SK-N-SH (cell line): Measurements from ENCODE around the gene DCAF8. TPM values are rescaled to one million over a fixed set of nuclear protein-coding genes. Genes with fewer than 3 reads are reported as not detected.

Experiments used
- CTCF ChIA-PET: fragments of 300-600, 350-600 bp; formaldehyde crosslinking; extraction: SDS; loops from one replicate; lab custom pipeline; 2021; lab: Yijun Ruan, JAX
- POLR2A ChIA-PET: fragments of 350-600 bp; sonication (Branson Sonifier 250); formaldehyde crosslinking; extraction: SDS; loops from one replicate; lab custom pipeline; 2020; ENCODE audit warnings: antibody characterized with exemption, inconsistent platforms; lab: Yijun Ruan, JAX
- DNase-seq: peaks from one replicate; pipeline ENCODE4 v3.0.0; 2012
- H2AFZ ChIP-seq: fragments of 200-600 bp; sonication (generic); 2 replicates; pipeline ENCODE4 v1.8.1; 2016; ENCODE audit warnings: antibody characterized with exemption, mild to moderate bottlenecking, low read depth
- H3F3A ChIP-seq: fragments of 200-600 bp; sonication (generic); replicated peaks from 2 replicates; pipeline ENCODE3; 2016; ENCODE audit warnings: antibody characterized with exemption, mild to moderate bottlenecking; ENCODE audit not compliant: insufficient read depth
- H3K27ac ChIP-seq, 2 experiments: fragments of 200-500 bp in 1 of 2; fragments of 200-600 bp in 1 of 2; sonication (Bioruptor generic) in 1 of 2; sonication (generic), shearing (Covaris generic) in 1 of 2; 2 replicates each; pipeline versions ENCODE4 v1.5.1 to v1.6.1; 2014 to 2016; ENCODE audit warnings: low read depth in 2 of 2, inconsistent platforms in 1 of 2, low read length in 1 of 2, mild to moderate bottlenecking in 1 of 2, mixed read lengths in 1 of 2
- H3K27me3 ChIP-seq: fragments of 200-600 bp; sonication (generic), shearing (Covaris generic); 2 replicates; pipeline ENCODE4 v1.6.1; 2016; ENCODE audit warnings: mixed run types; ENCODE audit not compliant: insufficient read depth
- H3K36me3 ChIP-seq, 2 experiments: fragments of 200-500 bp in 1 of 2; fragments of 200-600 bp in 1 of 2; sonication (Bioruptor generic) in 1 of 2; sonication (generic) in 1 of 2; replicated peaks in 1 of 2; 2 replicates each; pipeline versions ENCODE3 to v1.5.1; 2014 to 2016; ENCODE audit warnings: low read length in 1 of 2, mild to moderate bottlenecking in 1 of 2; ENCODE audit not compliant: insufficient read depth in 2 of 2, control insufficient read depth in 1 of 2
- H3K4me1 ChIP-seq, 2 experiments: fragments of 200-500 bp in 1 of 2; fragments of 200-600 bp in 1 of 2; sonication (Bioruptor generic) in 1 of 2; sonication (generic), shearing (Covaris generic) in 1 of 2; 2 replicates each; pipeline versions ENCODE4 v1.5.1 to v1.6.1; 2014 to 2016; ENCODE audit warnings: low read depth in 1 of 2, low read length in 1 of 2, mixed run types in 1 of 2; ENCODE audit not compliant: insufficient read depth in 2 of 2, control insufficient read depth in 1 of 2
- H3K4me2 ChIP-seq: fragments of 200-600 bp; sonication (generic), shearing (Covaris generic); 2 replicates; pipeline ENCODE4 v1.6.1; 2017; ENCODE audit warnings: mixed run types
- H3K4me3 ChIP-seq, 2 experiments: fragments of 200-500 bp in 1 of 2; fragments of 200-600 bp in 1 of 2; sonication (Bioruptor generic) in 1 of 2; sonication (generic), shearing (Covaris generic) in 1 of 2; 2 replicates each; pipeline versions ENCODE4 v1.5.1 to v1.8.1; 2014 to 2016; ENCODE audit warnings: low read depth in 2 of 2, inconsistent platforms in 1 of 2, low read length in 1 of 2, mild to moderate bottlenecking in 1 of 2, mixed read lengths in 1 of 2, moderate library complexity in 1 of 2
- H3K79me2 ChIP-seq: fragments of 200-600 bp; sonication (generic); 2 replicates; pipeline ENCODE4 v1.8.1; 2017; ENCODE audit warnings: mild to moderate bottlenecking; ENCODE audit not compliant: insufficient read depth
- H3K9ac ChIP-seq: fragments of 200-600 bp; sonication (generic); 2 replicates; pipeline ENCODE4 v1.6.1; 2017; ENCODE audit warnings: mixed run types
- H3K9me2 ChIP-seq: fragments of 200-600 bp; sonication (generic); 2 replicates; pipeline ENCODE4 v1.6.1; 2017; ENCODE audit warnings: mixed run types
- H3K9me3 ChIP-seq: fragments of 200-600 bp; sonication (generic); 2 replicates; pipeline ENCODE4 v1.6.1; 2017; ENCODE audit warnings: mixed run types, mild to moderate bottlenecking, moderate library complexity
- H4K20me1 ChIP-seq: fragments of 200-600 bp; sonication (generic); 2 replicates; pipeline ENCODE4 v1.6.1; 2017; ENCODE audit warnings: mild to moderate bottlenecking, mixed run types; ENCODE audit not compliant: insufficient read depth
- ELF1 ChIP-seq: IDR thresholded peaks from 2 replicates; pipeline ENCODE4 v1.4.0; 2012
- EP300 ChIP-seq, 2 experiments: IDR thresholded peaks; 2 replicates each; pipeline versions ENCODE4 v1.4.0 to v1.6.1; 2012; ENCODE audit warnings: borderline replicate concordance in 1 of 2, low read depth in 1 of 2, low read length in 1 of 2
- FOSL2 ChIP-seq: IDR thresholded peaks from 2 replicates; pipeline ENCODE4 v1.4.0; 2012; ENCODE audit warnings: low read depth, mild to moderate bottlenecking, moderate library complexity, borderline replicate concordance
- FOXJ3 ChIP-seq: sonication (generic); formaldehyde crosslinking; IDR thresholded peaks from 2 replicates; pipeline ENCODE4 v1.5.1; 2020; ENCODE audit warnings: mild to moderate bottlenecking, missing genetic modification reagents
- FOXM1 ChIP-seq: IDR thresholded peaks from 2 replicates; pipeline ENCODE4 v1.4.0; 2012; ENCODE audit warnings: low read depth, mild to moderate bottlenecking
- GABPA ChIP-seq: IDR thresholded peaks from 2 replicates; pipeline ENCODE4 v1.4.0; 2012; ENCODE audit warnings: low read depth, mild to moderate bottlenecking
- GATA2 ChIP-seq: sonication (generic); formaldehyde crosslinking; IDR thresholded peaks from 2 replicates; pipeline ENCODE4 v1.5.0; 2020; ENCODE audit warnings: mild to moderate bottlenecking, missing genetic modification reagents
- JUND ChIP-seq: IDR thresholded peaks from 2 replicates; pipeline ENCODE4 v1.4.0; 2012
- MEF2A ChIP-seq: IDR thresholded peaks from 2 replicates; pipeline ENCODE4 v1.4.0; 2012; ENCODE audit warnings: low read depth, borderline replicate concordance
- RCOR1 ChIP-seq: fragments of 150-350 bp; IDR thresholded peaks from 2 replicates; pipeline ENCODE4 v1.6.1; 2017; ENCODE audit warnings: antibody characterized with exemption, low read length
- RFX5 ChIP-seq: IDR thresholded peaks from 2 replicates; pipeline ENCODE4 v1.6.1; 2012; ENCODE audit warnings: mild to moderate bottlenecking, improper control_type of control experiment, low read length
- RXRA ChIP-seq: IDR thresholded peaks from 2 replicates; pipeline ENCODE4 v1.4.0; 2012; ENCODE audit warnings: low read depth, mild to moderate bottlenecking, borderline replicate concordance
- SIN3A ChIP-seq: IDR thresholded peaks from 2 replicates; pipeline ENCODE4 v1.6.1; 2012; ENCODE audit warnings: low read depth, mild to moderate bottlenecking, low read length, moderate library complexity, borderline replicate concordance
- TAF1 ChIP-seq: IDR thresholded peaks from 2 replicates; pipeline ENCODE4 v1.6.1; 2012; ENCODE audit warnings: low read depth, mild to moderate bottlenecking, low read length, moderate library complexity, borderline replicate concordance
- TCF12 ChIP-seq: IDR thresholded peaks from 2 replicates; pipeline ENCODE4 v1.4.0; 2012
- YY1 ChIP-seq: IDR thresholded peaks from 2 replicates; pipeline ENCODE4 v1.4.0; 2012; ENCODE audit warnings: low read depth, mild to moderate bottlenecking
- WGBS: methylation state at CpG from one replicate; pipeline ENCODE4 v1.1.6; 2017; ENCODE audit warnings: low lambda C conversion rate; 5-methylcytosine and 5-hydroxymethylcytosine counted together
- polyA plus RNA-seq, 3 experiments: library from polyadenylated mRNA; depleted of rRNA; stranded (reverse); fragments of >200 nt; gene quantifications; 2 replicates each; pipeline ENCODE4 v1.2.3, GENCODE V29; 2012
- TF ChIP-seq, protein P1 (sequence below): IDR thresholded peaks from 2 replicates; pipeline ENCODE4; 2012
- TF ChIP-seq, protein P2 (sequence below): IDR thresholded peaks from 2 replicates; pipeline ENCODE4 v1.4.0; 2012; ENCODE audit warnings: low read depth, borderline replicate concordance
- TF ChIP-seq, protein P3 (sequence below): IDR thresholded peaks from 2 replicates; pipeline ENCODE4 v1.4.0; 2012; ENCODE audit warnings: low read depth

DCAF8 gene
- polyA plus RNA-seq, 1 of the 3 experiments (the other 2 are of a cell fraction), result 108 TPM

DNA sequence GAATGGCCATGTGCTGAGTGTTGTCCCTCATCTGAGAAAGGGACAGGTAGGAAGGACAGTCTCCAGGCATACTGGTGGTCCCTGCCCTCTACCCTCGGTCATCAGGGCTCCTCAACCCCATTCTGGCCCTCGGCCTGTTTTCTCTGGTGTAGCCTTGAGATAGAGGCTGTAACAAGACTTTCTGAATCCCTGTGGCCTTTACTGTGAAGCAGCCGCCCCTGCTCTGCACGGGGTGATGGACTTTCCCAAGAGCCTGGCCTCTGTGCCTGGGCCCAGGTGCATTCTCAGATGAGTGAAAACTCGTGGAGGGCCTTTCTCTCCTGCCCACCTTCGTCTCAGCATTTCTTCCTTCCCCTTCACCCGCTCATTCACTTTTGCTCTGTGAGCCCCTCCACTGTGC lies 74.9 kb downstream of the DCAF8 start:
- Histone ChIP-seq H3K27me3 (no peaks in the 10 kb centered on the region), H3K4me2 (no peak overlapping the region), H3K79me2 (no peaks in the 10 kb centered on the region), H3K9ac (no peak overlapping the region), H3K36me3 (no peaks in the 10 kb centered on the region), H3K9me3 (no peaks in the 10 kb centered on the region), H3K4me3 (no peak overlapping the region), H3F3A (no peaks in the 10 kb centered on the region), H3K4me1 (peaks cover 0 to 3% of the 10 kb centered on the region in 2 experiments; a peak in 1 of 4 replicates), H3K9me2 (no peaks in the 10 kb centered on the region), H2AFZ (no peak overlapping the region), H4K20me1 (no peaks in the 10 kb centered on the region), H3K27ac (no peak overlapping the region)
- no peak for DNase-seq
- ChIA-PET CTCF (interaction anchor here (0.9 to 7.5 kb wide), 3 partner anchors 58 to 189 kb away, joined by 3 to 293 read pairs (median 11); no protein-coding TSS in a partner anchor), POLR2A (no interaction called here)
- WGBS, result 35% methylated on average over 3 of the region's 7 CpGs
- no peak for TF ChIP-seq ELF1
- TF ChIP-seq, protein P1, sequence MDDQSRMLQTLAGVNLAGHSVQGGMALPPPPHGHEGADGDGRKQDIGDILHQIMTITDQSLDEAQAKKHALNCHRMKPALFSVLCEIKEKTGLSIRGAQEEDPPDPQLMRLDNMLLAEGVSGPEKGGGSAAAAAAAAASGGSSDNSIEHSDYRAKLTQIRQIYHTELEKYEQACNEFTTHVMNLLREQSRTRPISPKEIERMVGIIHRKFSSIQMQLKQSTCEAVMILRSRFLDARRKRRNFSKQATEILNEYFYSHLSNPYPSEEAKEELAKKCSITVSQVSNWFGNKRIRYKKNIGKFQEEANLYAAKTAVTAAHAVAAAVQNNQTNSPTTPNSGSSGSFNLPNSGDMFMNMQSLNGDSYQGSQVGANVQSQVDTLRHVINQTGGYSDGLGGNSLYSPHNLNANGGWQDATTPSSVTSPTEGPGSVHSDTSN, result no peak

- H3K9ac ChIP-seq, result no peak overlapping the region
Measured at GRCh38 chr1:160186729-160187128, 75.6 kb downstream of the DCAF8 start.

DNA sequence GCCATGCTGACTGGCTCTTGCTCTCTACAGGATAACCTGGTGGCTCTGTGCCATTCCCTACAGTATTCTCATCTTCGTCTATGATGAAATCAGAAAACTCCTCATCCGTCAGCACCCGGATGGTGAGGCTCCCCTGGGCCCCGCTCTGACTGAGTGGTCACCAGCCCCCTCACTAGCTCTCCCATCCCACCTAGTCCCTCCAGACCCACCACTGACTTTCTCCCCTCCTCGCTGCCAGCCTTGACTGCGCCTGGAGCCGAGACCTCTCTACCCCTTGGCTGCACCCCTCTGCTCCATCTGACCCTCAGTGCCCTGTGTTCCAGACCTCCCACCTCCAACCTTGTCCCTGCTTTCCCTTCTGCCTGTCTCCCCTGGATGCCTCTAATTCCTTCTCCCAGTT lies 76.1 kb downstream of the DCAF8 start:
- no peak overlapping the region for H3K4me3 ChIP-seq
- POLR2A ChIA-PET, result no interaction called here
- no peaks in the 10 kb centered on the region for H3K79me2 ChIP-seq
- H3F3A ChIP-seq, result no peaks in the 10 kb centered on the region
- no peaks in the 10 kb centered on the region for H3K9me2 ChIP-seq
- H3K9ac ChIP-seq, result no peak overlapping the region
- WGBS, result 90% methylated on average over 7 of the region's 7 CpGs
- H3K36me3 ChIP-seq, result no peaks in the 10 kb centered on the region
- CTCF ChIA-PET, result interaction anchor here (1.0 to 7.5 kb wide), 3 partner anchors 24 to 59 kb away, joined by 3 to 293 read pairs (median 4); no protein-coding TSS in a partner anchor
- TF ChIP-seq, protein P2, sequence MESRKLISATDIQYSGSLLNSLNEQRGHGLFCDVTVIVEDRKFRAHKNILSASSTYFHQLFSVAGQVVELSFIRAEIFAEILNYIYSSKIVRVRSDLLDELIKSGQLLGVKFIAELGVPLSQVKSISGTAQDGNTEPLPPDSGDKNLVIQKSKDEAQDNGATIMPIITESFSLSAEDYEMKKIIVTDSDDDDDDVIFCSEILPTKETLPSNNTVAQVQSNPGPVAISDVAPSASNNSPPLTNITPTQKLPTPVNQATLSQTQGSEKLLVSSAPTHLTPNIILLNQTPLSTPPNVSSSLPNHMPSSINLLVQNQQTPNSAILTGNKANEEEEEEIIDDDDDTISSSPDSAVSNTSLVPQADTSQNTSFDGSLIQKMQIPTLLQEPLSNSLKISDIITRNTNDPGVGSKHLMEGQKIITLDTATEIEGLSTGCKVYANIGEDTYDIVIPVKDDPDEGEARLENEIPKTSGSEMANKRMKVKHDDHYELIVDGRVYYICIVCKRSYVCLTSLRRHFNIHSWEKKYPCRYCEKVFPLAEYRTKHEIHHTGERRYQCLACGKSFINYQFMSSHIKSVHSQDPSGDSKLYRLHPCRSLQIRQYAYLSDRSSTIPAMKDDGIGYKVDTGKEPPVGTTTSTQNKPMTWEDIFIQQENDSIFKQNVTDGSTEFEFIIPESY, result no peak
- TF ChIP-seq ELF1, result no peak
- TF ChIP-seq, protein P1, result no peak
- TF ChIP-seq TAF1, result no peak
- TF ChIP-seq GABPA, result no peak
- TF ChIP-seq TCF12, result no peak
- no peak for TF ChIP-seq FOXM1
- TF ChIP-seq RXRA, result no peak
- no peak for TF ChIP-seq MEF2A
- TF ChIP-seq FOXJ3, result no peak
- TF ChIP-seq YY1, result no peak
- no peak for TF ChIP-seq RCOR1
- TF ChIP-seq, all 33 proteins: peak for 0
- DNase-seq, result no peak
- no peaks in the 10 kb centered on the region for H3K9me3 ChIP-seq
- H2AFZ ChIP-seq, result no peak overlapping the region
- H3K4me2 ChIP-seq, result no peak overlapping the region
- H3K27ac ChIP-seq, result no peak overlapping the region
- H4K20me1 ChIP-seq, result no peaks in the 10 kb centered on the region
- no peaks in the 10 kb centered on the region for H3K27me3 ChIP-seq
- peaks cover 0 to 3% of the 10 kb centered on the region in 2 experiments; a peak in 1 of 4 replicates for H3K4me1 ChIP-seq

More at GRCh38 chr1:160186729-160187128, 75.6 kb downstream of the DCAF8 start:
- H3K9me3 ChIP-seq, result no peaks in the 10 kb centered on the region
- CTCF ChIA-PET, result interaction anchor here (0.9 to 7.5 kb wide), 3 partner anchors 24 to 189 kb away, joined by 3 to 293 read pairs (median 3); no protein-coding TSS in a partner anchor
- no peaks in the 10 kb centered on the region for H3K27me3 ChIP-seq
- H3K4me3 ChIP-seq, result no peak overlapping the region
- WGBS, result 60% methylated on average over 2 of the region's 2 CpGs
- H4K20me1 ChIP-seq, result no peaks in the 10 kb centered on the region
- TF ChIP-seq SIN3A, result no peak
- TF ChIP-seq JUND, result no peak
- no peak for TF ChIP-seq TAF1
- no peak for TF ChIP-seq YY1
- no peak for TF ChIP-seq GABPA
- TF ChIP-seq TCF12, result no peak
- TF ChIP-seq, protein P3, sequence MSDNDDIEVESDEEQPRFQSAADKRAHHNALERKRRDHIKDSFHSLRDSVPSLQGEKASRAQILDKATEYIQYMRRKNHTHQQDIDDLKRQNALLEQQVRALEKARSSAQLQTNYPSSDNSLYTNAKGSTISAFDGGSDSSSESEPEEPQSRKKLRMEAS, result no peak
- no peak for TF ChIP-seq EP300 (IDR thresholded peaks at IDR 0.05; ENCODE audit: borderline replicate concordance in 1 of 2, low read depth in 1 of 2, low read length in 1 of 2)
- TF ChIP-seq RFX5, result no peak
- no peak for TF ChIP-seq GATA2 (CRISPR knock-in tag)
- TF ChIP-seq FOSL2, result no peak
- no peak for TF ChIP-seq ELF1
- TF ChIP-seq, all 33 proteins: peak for 0
- no peak overlapping the region for H3K4me2 ChIP-seq
- POLR2A ChIA-PET, result no interaction called here
- H2AFZ ChIP-seq, result no peak overlapping the region
- no peak for DNase-seq
- no peaks in the 10 kb centered on the region for H3F3A ChIP-seq
- no peaks in the 10 kb centered on the region for H3K9me2 ChIP-seq
- H3K79me2 ChIP-seq, result no peaks in the 10 kb centered on the region
- H3K36me3 ChIP-seq, result no peaks in the 10 kb centered on the region
- H3K27ac ChIP-seq, result no peak overlapping the region
- H3K4me1 ChIP-seq, result peaks cover 0 to 3% of the 10 kb centered on the region in 2 experiments; a peak in 1 of 4 replicates
